SK-N-MC (cell line): ENCODE data around the gene LGALS7B.

Experiments
- EZH2 ChIP-seq: fragments of 200-600 bp; sonication (generic); IDR thresholded peaks from one replicate; pipeline ENCODE4 v1.6.1; 2017; ENCODE audit warnings: antibody characterized with exemption
- POLR2AphosphoS5 ChIP-seq: IDR thresholded peaks from 2 replicates; pipeline ENCODE4 v1.6.1; 2012; ENCODE audit warnings: mild to moderate bottlenecking, low read depth, low read length, borderline replicate concordance

GRCh38 chr19:38742296-38742695 lies 46.7 kb upstream of the LGALS7B start:
- no peak for TF ChIP-seq EZH2
- no peak for TF ChIP-seq POLR2AphosphoS5
